Neural cell (in vitro differentiated cells): Measurements from ENCODE around the gene PELI2. TPM values are rescaled to one million over a fixed set of nuclear protein-coding genes. Genes with fewer than 3 reads are reported as not detected.

Experiments
- H2AFZ ChIP-seq: fragments of 200-600, 300-800 bp; sonication (generic), shearing (Covaris generic); 2 replicates; pipeline ENCODE4 v1.6.0; 2014; ENCODE audit warnings: low read depth, mild to moderate bottlenecking, antibody characterized with exemption, low read length, moderate library complexity
- H3F3A ChIP-seq: fragments of 200-600 bp; shearing (Covaris generic); 2 replicates; pipeline ENCODE4 v1.6.1; 2016; ENCODE audit warnings: mild to moderate bottlenecking, moderate library complexity, mixed read lengths, antibody characterized with exemption, low read length; ENCODE audit not compliant: insufficient read depth, poor library complexity, severe bottlenecking
- H3K27ac ChIP-seq: fragments of 200-600, 300-800 bp; sonication (generic), shearing (Covaris generic); 2 replicates; pipeline ENCODE4 v1.5.1; 2014; ENCODE audit warnings: mild to moderate bottlenecking, low read length, moderate library complexity
- H3K27me3 ChIP-seq: fragments of 300-800, 200-600 bp; sonication (generic), shearing (Covaris generic); 2 replicates; pipeline ENCODE4 v1.6.0; 2014; ENCODE audit warnings: mild to moderate bottlenecking, low read depth, low read length, moderate library complexity; ENCODE audit not compliant: insufficient read depth
- H3K36me3 ChIP-seq: fragments of 300-800, 200-600 bp; sonication (generic), shearing (Covaris generic); 2 replicates; pipeline ENCODE4 v1.5.1; 2014; ENCODE audit warnings: mild to moderate bottlenecking, antibody characterized with exemption, low read length, moderate library complexity; ENCODE audit not compliant: insufficient read depth
- H3K4me2 ChIP-seq: fragments of 300-800, 200-600 bp; sonication (generic), shearing (Covaris generic); 2 replicates; pipeline ENCODE4 v1.6.0; 2014; ENCODE audit warnings: mild to moderate bottlenecking, low read length
- H3K4me3 ChIP-seq: fragments of 300-800, 200-600 bp; sonication (generic), shearing (Covaris generic); 2 replicates; pipeline ENCODE4 v1.5.1; 2014; ENCODE audit warnings: mild to moderate bottlenecking, low read length, moderate library complexity
- H3K79me2 ChIP-seq: fragments of 200-600 bp; shearing (Covaris generic); replicated peaks from 2 replicates; pipeline ENCODE4 v1.6.0; 2014; ENCODE audit warnings: mild to moderate bottlenecking, low read length, moderate library complexity; ENCODE audit not compliant: insufficient read depth
- H3K9ac ChIP-seq: fragments of 300-800, 200-600 bp; sonication (generic), shearing (Covaris generic); 2 replicates; pipeline ENCODE4 v1.6.1; 2016; ENCODE audit warnings: mild to moderate bottlenecking, low read length, mixed read lengths
- H3K9me2 ChIP-seq: fragments of 200-600 bp; shearing (Covaris generic); 2 replicates; pipeline ENCODE4 v1.6.1; 2016; ENCODE audit warnings: mild to moderate bottlenecking, low read length, mixed read lengths; ENCODE audit not compliant: insufficient read depth
- H3K9me3 ChIP-seq: fragments of 200-600, 300-800 bp; sonication (generic), shearing (Covaris generic); 2 replicates; pipeline ENCODE4 v1.6.1; 2016; ENCODE audit warnings: mild to moderate bottlenecking, mixed run types, low read length, moderate library complexity, mixed read lengths
- H4K20me1 ChIP-seq: fragments of 200-600 bp; shearing (Covaris generic); 2 replicates; pipeline ENCODE4 v1.6.1; 2016; ENCODE audit warnings: mild to moderate bottlenecking, mixed run types; ENCODE audit not compliant: insufficient read depth
- EP300 ChIP-seq: fragments of 450-650 bp; conservative IDR thresholded peaks from 2 replicates; pipeline ENCODE4 v1.6.1; 2014; ENCODE audit warnings: antibody characterized with exemption, mild to moderate bottlenecking, moderate library complexity; ENCODE audit not compliant: poor library complexity, severe bottlenecking
- EZH2 ChIP-seq: fragments of 200-600, 300-800 bp; shearing (Covaris generic), sonication (generic); IDR thresholded peaks from 2 replicates; pipeline ENCODE4 v1.6.1; 2014; ENCODE audit warnings: antibody characterized with exemption, low read length, borderline replicate concordance, mild to moderate bottlenecking; ENCODE audit not compliant: insufficient read depth, poor library complexity, severe bottlenecking
- MXI1 ChIP-seq: fragments of 450-650 bp; conservative IDR thresholded peaks from 2 replicates; pipeline ENCODE4 v1.6.1; 2014; ENCODE audit warnings: antibody characterized with exemption, mild to moderate bottlenecking; ENCODE audit not compliant: poor library complexity, severe bottlenecking
- POLR2AphosphoS5 ChIP-seq: IDR thresholded peaks from 2 replicates; pipeline ENCODE4 v1.6.1; 2012
- RAD21 ChIP-seq: fragments of 450-650 bp; conservative IDR thresholded peaks from 2 replicates; pipeline ENCODE4 v1.6.1; 2014; ENCODE audit warnings: antibody characterized with exemption, mild to moderate bottlenecking, moderate library complexity
- REST ChIP-seq: IDR thresholded peaks from 2 replicates; pipeline ENCODE4 v1.6.1; 2012; ENCODE audit warnings: borderline replicate concordance
- SMC3 ChIP-seq: fragments of 450-650 bp; conservative IDR thresholded peaks from 2 replicates; pipeline ENCODE4 v1.6.1; 2014; ENCODE audit warnings: antibody characterized with exemption, mild to moderate bottlenecking, moderate library complexity; ENCODE audit not compliant: poor library complexity
- TAF1 ChIP-seq: IDR thresholded peaks from 2 replicates; pipeline ENCODE4 v1.6.1; 2012; ENCODE audit warnings: low read depth
- polyA plus RNA-seq: library from polyadenylated mRNA; depleted of rRNA; stranded (reverse); fragments of >200 nt; gene quantifications from 2 replicates; pipeline ENCODE4 v1.2.3, GENCODE V29; 2014
- TF ChIP-seq, protein P1 (sequence below): fragments of 450-650 bp; IDR thresholded peaks from 2 replicates; pipeline ENCODE4 v1.5.1; 2014; ENCODE audit warnings: antibody characterized with exemption, mild to moderate bottlenecking, moderate library complexity; ENCODE audit not compliant: poor library complexity, severe bottlenecking

The PELI2 gene
- polyA plus RNA-seq, 1 donor from 2014 or later: 5.3 TPM

DNA sequence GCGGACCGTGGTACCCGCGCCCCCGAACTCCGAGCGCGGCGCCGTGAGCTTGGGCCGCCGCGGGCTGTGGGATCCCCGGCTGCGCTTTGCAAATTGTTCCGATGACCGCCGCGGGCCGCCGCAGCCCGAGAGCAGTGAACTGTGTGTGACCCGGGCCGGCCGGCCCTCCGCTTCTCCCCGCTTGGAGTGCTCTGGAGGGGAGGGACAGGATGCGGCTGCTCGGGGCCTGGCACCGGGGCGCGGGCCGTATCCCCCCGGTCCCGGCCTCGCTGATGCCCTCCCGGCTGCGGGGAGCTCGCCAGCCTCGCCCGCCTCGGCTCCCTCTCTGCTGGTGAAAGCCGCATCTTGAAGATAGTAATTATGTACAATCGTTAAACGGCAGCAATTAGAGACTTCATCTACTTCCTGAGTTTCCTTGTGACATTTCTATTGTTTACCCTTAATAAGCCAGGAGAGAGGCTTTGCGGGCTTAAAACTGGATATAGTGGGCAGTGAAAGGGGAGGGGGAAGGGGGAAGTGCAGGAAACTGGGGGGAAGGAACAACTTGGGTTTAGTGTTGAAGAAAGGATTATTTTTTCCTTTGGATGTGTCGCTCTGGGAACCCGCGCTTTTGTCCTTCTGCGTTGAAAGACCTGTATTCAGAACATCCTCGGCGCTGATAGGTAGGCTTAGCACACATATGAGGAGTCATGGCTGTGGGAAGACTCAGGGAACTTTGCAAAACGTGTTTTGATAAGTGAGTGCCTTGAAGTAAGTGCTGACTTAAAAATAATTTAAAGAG lies 1.2 kb downstream of the PELI2 start:
- TF ChIP-seq RAD21 (peak; percentile 37), EZH2 (no peak), MXI1 (peak; percentile 29), TAF1 (peak; percentile 57), POLR2AphosphoS5 (no peak), REST (no peak), EP300 (no peak), SMC3 (no peak)
- H4K20me1 ChIP-seq: no peaks in the 10 kb centered on the region
- peak overlapping the region; percentile 64 for H3K4me2 ChIP-seq
- no peaks in the 10 kb centered on the region for H3K9me3 ChIP-seq
- no peaks in the 10 kb centered on the region for H3K36me3 ChIP-seq
- no peaks in the 10 kb centered on the region for H3K9me2 ChIP-seq
- H3K9ac ChIP-seq: peak overlapping the region; percentile 68
- peaks cover 7% of the 10 kb centered on the region for H3F3A ChIP-seq
- H2AFZ ChIP-seq: peak overlapping the region; percentile 31
- peaks cover 53% of the 10 kb centered on the region for H3K79me2 ChIP-seq
- no peak overlapping the region for H3K27ac ChIP-seq
- H3K27me3 ChIP-seq: peaks cover 5% of the 10 kb centered on the region
- peak overlapping the region; percentile 84 for H3K4me3 ChIP-seq

GRCh38 chr14:56120091-56120691 lies 2.0 kb downstream of the PELI2 start:
- Histone ChIP-seq H3K4me2 (peak overlapping the region; percentile 64), H3K79me2 (peaks cover 61% of the 10 kb centered on the region), H3K9me2 (no peaks in the 10 kb centered on the region), H3K4me3 (peak overlapping the region; percentile 84), H3K36me3 (no peaks in the 10 kb centered on the region), H3K9ac (no peak overlapping the region), H3F3A (peaks cover 7% of the 10 kb centered on the region), H3K27ac (no peak overlapping the region), H2AFZ (no peak overlapping the region), H3K27me3 (peaks cover 5% of the 10 kb centered on the region), H4K20me1 (no peaks in the 10 kb centered on the region), H3K9me3 (no peaks in the 10 kb centered on the region)
- no peak for TF ChIP-seq EP300
- no peak for TF ChIP-seq SMC3
- no peak for TF ChIP-seq EZH2
- no peak for TF ChIP-seq MXI1
- TF ChIP-seq, protein P1, sequence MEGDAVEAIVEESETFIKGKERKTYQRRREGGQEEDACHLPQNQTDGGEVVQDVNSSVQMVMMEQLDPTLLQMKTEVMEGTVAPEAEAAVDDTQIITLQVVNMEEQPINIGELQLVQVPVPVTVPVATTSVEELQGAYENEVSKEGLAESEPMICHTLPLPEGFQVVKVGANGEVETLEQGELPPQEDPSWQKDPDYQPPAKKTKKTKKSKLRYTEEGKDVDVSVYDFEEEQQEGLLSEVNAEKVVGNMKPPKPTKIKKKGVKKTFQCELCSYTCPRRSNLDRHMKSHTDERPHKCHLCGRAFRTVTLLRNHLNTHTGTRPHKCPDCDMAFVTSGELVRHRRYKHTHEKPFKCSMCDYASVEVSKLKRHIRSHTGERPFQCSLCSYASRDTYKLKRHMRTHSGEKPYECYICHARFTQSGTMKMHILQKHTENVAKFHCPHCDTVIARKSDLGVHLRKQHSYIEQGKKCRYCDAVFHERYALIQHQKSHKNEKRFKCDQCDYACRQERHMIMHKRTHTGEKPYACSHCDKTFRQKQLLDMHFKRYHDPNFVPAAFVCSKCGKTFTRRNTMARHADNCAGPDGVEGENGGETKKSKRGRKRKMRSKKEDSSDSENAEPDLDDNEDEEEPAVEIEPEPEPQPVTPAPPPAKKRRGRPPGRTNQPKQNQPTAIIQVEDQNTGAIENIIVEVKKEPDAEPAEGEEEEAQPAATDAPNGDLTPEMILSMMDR: peak; percentile 20
